IMR-90 (cell line): ENCODE results near the gene TMEM259. TPM values are rescaled to one million over a fixed set of nuclear protein-coding genes. Genes with fewer than 3 reads are reported as not detected.
"Not testable (repeated sequence)": the region's sequence is repeated elsewhere in the genome, so short reads cannot be mapped to it uniquely, and the experiment has no call there.

Experiments used
- ATAC-seq: fragments of 200-7000 bp; cut with Tn5 transposase; 2 replicates; pipeline ENCODE4 v1.9.1; 2020; ENCODE audit warnings: low read depth, mild to moderate bottlenecking, moderate library complexity
- BruUV-seq: library from RNA; stranded (reverse); fragments of 400-500 nt; replicated peaks from 2 replicates; lab custom pipeline; 2021; lab: Mats Ljungman, UMichigan
- CTCF ChIA-PET: fragments of 300-600 bp; formaldehyde crosslinking; extraction: SDS; loops from one replicate; lab custom pipeline; 2021; ENCODE audit warnings: antibody characterized with exemption; lab: Yijun Ruan, JAX
- POLR2A ChIA-PET: fragments of 300-600 bp; sonication (Branson Sonifier 250); formaldehyde crosslinking; loops from one replicate; lab custom pipeline; 2022; ENCODE audit warnings: antibody characterized with exemption; ENCODE audit not compliant: unreplicated experiment; lab: Charles Lee
- DNase-seq: peaks from one replicate; pipeline ENCODE4 v3.0.0; 2013
- H2AFZ ChIP-seq: replicated peaks from 2 replicates; pipeline ENCODE3; 2013; ENCODE audit warnings: low read length, mild to moderate bottlenecking; ENCODE audit not compliant: poor library complexity
- H2AK5ac ChIP-seq: 2 replicates; pipeline ENCODE4 v1.6.1; 2013; ENCODE audit warnings: low read depth, low read length, inconsistent platforms
- H2AK9ac ChIP-seq: replicated peaks from 2 replicates; pipeline ENCODE3; 2013; ENCODE audit warnings: mild to moderate bottlenecking, low read depth, low read length, moderate library complexity; ENCODE audit not compliant: poor library complexity
- H2BK120ac ChIP-seq: 2 replicates; pipeline ENCODE4 v1.6.1; 2013; ENCODE audit warnings: low read depth, low read length, inconsistent platforms
- H2BK15ac ChIP-seq: 3 replicates; pipeline ENCODE4 v1.6.1; 2013; ENCODE audit warnings: low read depth, low read length, inconsistent platforms
- H2BK20ac ChIP-seq: 2 replicates; pipeline ENCODE4 v1.6.1; 2013; ENCODE audit warnings: low read depth, mild to moderate bottlenecking, inconsistent platforms, low read length, moderate library complexity
- H2BK5ac ChIP-seq: 2 replicates; pipeline ENCODE4 v1.6.1; 2013; ENCODE audit warnings: mild to moderate bottlenecking, low read depth, low read length, inconsistent platforms; ENCODE audit not compliant: poor library complexity, severe bottlenecking
- H3K14ac ChIP-seq: replicated peaks from 2 replicates; pipeline ENCODE4 v1.6.1; 2013; ENCODE audit warnings: low read depth, low read length, inconsistent platforms
- H3K18ac ChIP-seq: 2 replicates; pipeline ENCODE4 v1.6.1; 2013; ENCODE audit warnings: low read depth, low read length, control low read depth
- H3K23ac ChIP-seq: 2 replicates; pipeline ENCODE4 v1.6.1; 2013; ENCODE audit warnings: low read depth, low read length, inconsistent platforms
- H3K27ac ChIP-seq: 2 replicates; pipeline ENCODE4 v1.5.1; 2013; ENCODE audit warnings: mild to moderate bottlenecking, control low read depth, low read length; ENCODE audit not compliant: insufficient read depth
- H3K27me3 ChIP-seq: 2 replicates; pipeline ENCODE4 v1.6.1; 2013; ENCODE audit warnings: low read length; ENCODE audit not compliant: control insufficient read depth, insufficient read depth
- H3K36me3 ChIP-seq: 2 replicates; pipeline ENCODE4 v1.6.1; 2013; ENCODE audit warnings: low read length, mixed read lengths; ENCODE audit not compliant: control insufficient read depth, insufficient read depth
- H3K4ac ChIP-seq: 2 replicates; pipeline ENCODE4 v1.6.1; 2013; ENCODE audit warnings: low read depth, low read length, inconsistent platforms
- H3K4me1 ChIP-seq: 2 replicates; pipeline ENCODE4 v1.6.1; 2013; ENCODE audit warnings: low read length, mixed read lengths; ENCODE audit not compliant: control insufficient read depth, insufficient read depth
- H3K4me2 ChIP-seq: 2 replicates; pipeline ENCODE4 v1.6.1; 2013; ENCODE audit warnings: low read depth, mild to moderate bottlenecking, control low read depth, low read length, moderate library complexity
- H3K4me3 ChIP-seq: 2 replicates; pipeline ENCODE4 v1.5.1; 2013; ENCODE audit warnings: low read depth, mild to moderate bottlenecking, control low read depth, low read length, moderate library complexity; ENCODE audit not compliant: insufficient read depth
- H3K56ac ChIP-seq: 2 replicates; pipeline ENCODE4 v1.6.1; 2013; ENCODE audit warnings: low read length, inconsistent platforms; ENCODE audit not compliant: insufficient read depth; ENCODE audit errors: extremely low read depth
- H3K79me1 ChIP-seq, 2 experiments: 2 replicates each; pipeline ENCODE4 v1.6.1; 2013; ENCODE audit warnings: low read length in 2 of 2, inconsistent platforms in 1 of 2, low read depth in 1 of 2
- H3K9ac ChIP-seq: 2 replicates; pipeline ENCODE4 v1.6.1; 2013; ENCODE audit warnings: low read depth, low read length, control low read depth
- H3K9me1 ChIP-seq: 2 replicates; pipeline ENCODE4 v1.6.1; 2013; ENCODE audit warnings: low read length, inconsistent platforms; ENCODE audit not compliant: insufficient read depth
- H3K9me3 ChIP-seq: 2 replicates; pipeline ENCODE4 v1.6.1; 2013; ENCODE audit warnings: low read length; ENCODE audit not compliant: control insufficient read depth, insufficient read depth
- H4K20me1 ChIP-seq: 2 replicates; pipeline ENCODE4 v1.6.1; 2013; ENCODE audit warnings: low read length, inconsistent platforms; ENCODE audit not compliant: insufficient read depth
- H4K5ac ChIP-seq: 2 replicates; pipeline ENCODE4 v1.6.1; 2013; ENCODE audit warnings: mild to moderate bottlenecking, low read depth, low read length, control low read depth
- H4K8ac ChIP-seq, 2 experiments: 2 replicates each; pipeline ENCODE4 v1.6.1; 2013; ENCODE audit warnings: low read depth in 2 of 2, low read length in 2 of 2, control low read depth in 1 of 2, inconsistent platforms in 1 of 2
- H4K91ac ChIP-seq: 2 replicates; pipeline ENCODE4 v1.6.1; 2013; ENCODE audit warnings: low read depth, low read length, inconsistent platforms; ENCODE audit not compliant: insufficient read depth
- FOS ChIP-seq: fragments of 150-350 bp; IDR thresholded peaks from 2 replicates; pipeline ENCODE4 v1.6.1; 2016; ENCODE audit warnings: low read depth, low read length
- MAZ ChIP-seq: IDR thresholded peaks from 2 replicates; pipeline ENCODE4 v1.6.1; 2012; ENCODE audit warnings: low read depth, mild to moderate bottlenecking, low read length, improper control_type of control experiment, moderate library complexity, borderline replicate concordance
- MXI1 ChIP-seq: IDR thresholded peaks from 2 replicates; pipeline ENCODE4 v1.6.1; 2012; ENCODE audit warnings: low read depth, mild to moderate bottlenecking, low read length, moderate library complexity, borderline replicate concordance
- POLR2A ChIP-seq: IDR thresholded peaks from 2 replicates; pipeline ENCODE4 v1.6.1; 2012; ENCODE audit warnings: mild to moderate bottlenecking, low read depth, low read length
- RCOR1 ChIP-seq: IDR thresholded peaks from 2 replicates; pipeline ENCODE4 v1.6.1; 2012; ENCODE audit warnings: mild to moderate bottlenecking, low read length, improper control_type of control experiment; ENCODE audit not compliant: insufficient replicate concordance
- RFX5 ChIP-seq: IDR thresholded peaks from 2 replicates; pipeline ENCODE4 v1.8.0; 2012; ENCODE audit warnings: low read depth, mild to moderate bottlenecking, low read length, moderate library complexity
- SMC3 ChIP-seq: fragments of 150-350 bp; IDR thresholded peaks from 2 replicates; pipeline ENCODE4 v1.6.1; 2016; ENCODE audit warnings: low read depth, mild to moderate bottlenecking, antibody characterized with exemption, low read length, moderate library complexity
- WGBS, 2 experiments: methylation state at CpG; one replicate each; pipeline versions ENCODE4 v1.1.5 to v1.1.7; 2013; ENCODE audit warnings: missing lambda C conversion rate in 2 of 2; ENCODE audit not compliant: insufficient read length in 1 of 2; ENCODE audit errors: extremely low coverage in 2 of 2; 5-methylcytosine and 5-hydroxymethylcytosine counted together
- dilution Hi-C: fragments of 300-500 bp; cut with HindIII; formaldehyde crosslinking; loops from one replicate; pipeline ENCODE4 v1.14.3; 2018; ENCODE audit warnings: low sequenced_read_pairs; ENCODE audit not compliant: unreplicated experiment
- in situ Hi-C: fragments of 300-500 bp; cut with MboI; formaldehyde crosslinking; loops from 3 replicates; pipeline ENCODE4 v1.14.3; 2019; ENCODE audit warnings: low sequenced_read_pairs, inconsistent platforms, mixed read lengths
- intact Hi-C: fragments of 100-400 bp; cut with micrococcal nuclease; formaldehyde crosslinking; loops from 2 replicates; pipeline ENCODE4 v1.10.0; 2022
- polyA plus RNA-seq, 3 experiments: library from polyadenylated mRNA; depleted of rRNA; stranded (reverse); fragments of >200 nt; gene quantifications; 2 replicates each; pipeline ENCODE4 v1.2.3, GENCODE V29; 2012; ENCODE audit warnings: low replicate concordance in 1 of 3
- total RNA-seq: library from RNA; depleted of rRNA; stranded (reverse); fragments of >200 nt; gene quantifications from 2 replicates; pipeline ENCODE4 v1.2.3, GENCODE V29; 2012

The TMEM259 gene
- total and polyA plus RNA-seq, 2 of the 4 experiments (the other 2 are of a cell fraction), result 22.6 to 153 TPM

- Histone ChIP-seq H3K9me1 (peaks cover 8% of the 10 kb centered on the region; the same call in 1 of the 2 replicates), H3K9ac (peak within 1 kb of the TSS; percentile 98), H4K5ac (peak within 1 kb of the TSS; percentile 100), H3K4ac (peak within 1 kb of the TSS; percentile 99), H2BK5ac (peak within 1 kb of the TSS; percentile 98), H2AFZ (peak within 1 kb of the TSS; percentile 93), H4K8ac (peak within 1 kb of the TSS; percentile 92 to 100), H4K91ac (peak within 1 kb of the TSS; percentile 99), H3K4me3 (peak within 1 kb of the TSS; percentile 93), H3K14ac (peak within 1 kb of the TSS; percentile 97), H3K36me3 (peaks cover 19% of the 10 kb centered on the region), H2AK5ac (peak within 1 kb of the TSS; percentile 100), H3K23ac (peak within 1 kb of the TSS; percentile 95), H3K9me3 (no peaks in the 10 kb centered on the region), H3K79me1 (peaks cover 0 to 19% of the 10 kb centered on the region in 2 experiments; a peak in 3 of 4 replicates), H2AK9ac (peak within 1 kb of the TSS; percentile 100), H3K18ac (peak within 1 kb of the TSS; percentile 98), H3K27ac (peak within 1 kb of the TSS; percentile 100), H2BK20ac (peak within 1 kb of the TSS; percentile 96), H3K4me1 (peaks cover 16% of the 10 kb centered on the region), H4K20me1 (peaks cover 46% of the 10 kb centered on the region), H3K4me2 (peak within 1 kb of the TSS; percentile 92), H2BK120ac (peak within 1 kb of the TSS; percentile 99), H3K56ac (peak within 1 kb of the TSS; percentile 98), H2BK15ac (peak within 1 kb of the TSS; percentile 100), H3K27me3 (no peaks in the 10 kb centered on the region)
- intact Hi-C loops, result loop anchor here (5.0 kb wide), 1 partner anchor 76 kb away; the partner anchor contains the start of gene GPX4
- DNase-seq (peak; percentile 67), ATAC-seq (peak; percentile 80)
- CTCF ChIA-PET, result no interaction called here
- in situ Hi-C loops, result no loop called here
- 7% methylated on average over 29 of the region's 63 CpGs; no CpG with 5 or more reads in 1 of the 2 experiments for WGBS, 2 experiments
- dilution Hi-C loops, result no loop called here
- no TSS peak for BruUV-seq
- POLR2A ChIA-PET, result interaction anchor here (0.6 to 1.5 kb wide), 5 partner anchors 7 to 111 kb away, joined by 3 to 10 read pairs (median 3); partner anchors contain the start of gene ABCA7
- no peak for TF ChIP-seq FOS
- peak; percentile 87 for TF ChIP-seq MXI1
- TF ChIP-seq SMC3, result no peak
- TF ChIP-seq RFX5, result no peak
- TF ChIP-seq RCOR1, result peak; percentile 39
- peak; percentile 76 for TF ChIP-seq POLR2A
- TF ChIP-seq MAZ, result peak; percentile 33; the same call in 1 of the 2 replicates
Observed at GRCh38 chr19:1025960-1026782, 5.2 kb upstream of the TMEM259 start, which contains the start of gene CNN2. Gene CNN2 (plus strand): TSS chr19:1026608. CDS start chr19:1026662, 54 bp downstream.

DNA sequence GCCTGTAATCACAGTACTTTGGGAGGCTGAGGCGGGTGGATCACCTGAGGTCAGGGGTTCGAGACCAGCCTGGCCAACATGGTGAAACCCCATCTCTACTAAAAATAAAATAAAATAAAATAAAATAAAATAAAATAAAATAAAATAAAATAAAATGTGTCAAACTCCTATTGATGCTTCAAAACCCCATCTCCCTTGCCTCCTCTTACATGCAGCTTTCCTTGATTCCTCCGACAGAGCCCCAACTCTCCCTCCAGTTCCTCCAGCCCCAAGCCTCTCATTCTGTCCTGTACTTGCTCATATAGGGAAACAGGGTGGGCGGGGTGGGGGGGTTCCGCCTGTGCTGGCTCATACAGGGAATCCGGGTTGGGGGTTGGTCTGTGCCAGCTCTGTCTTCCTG is 4.2 kb upstream of the TMEM259 start:
- H3K79me1 ChIP-seq, result peaks cover 0 to 18% of the 10 kb centered on the region in 2 experiments; a peak in 3 of 4 replicates

More for the DNA sequence above, 4.2 kb upstream of the TMEM259 start:
- H2BK120ac ChIP-seq, H3K9ac ChIP-seq, H4K5ac ChIP-seq, dilution Hi-C loops, H3K4me3 ChIP-seq, H4K8ac ChIP-seq, in situ Hi-C loops, H2AFZ ChIP-seq, H3K27ac ChIP-seq, CTCF ChIA-PET, H3K23ac ChIP-seq, H3K9me1 ChIP-seq, POLR2A ChIA-PET, H2BK20ac ChIP-seq, H3K18ac ChIP-seq, H2BK5ac ChIP-seq, BruUV-seq, DNase-seq, H2AK5ac ChIP-seq, H4K91ac ChIP-seq, H2BK15ac ChIP-seq, H3K27me3 ChIP-seq, H3K4me2 ChIP-seq, H3K56ac ChIP-seq, ATAC-seq, H3K14ac ChIP-seq, H3K4ac ChIP-seq, H2AK9ac ChIP-seq, H3K9me3 ChIP-seq: not testable (repeated sequence)
- intact Hi-C loops, result loop anchor here (5.0 kb wide), 1 partner anchor 77 kb away; the partner anchor contains the start of gene GPX4
- peaks cover 41% of the 10 kb centered on the region for H4K20me1 ChIP-seq
- H3K4me1 ChIP-seq, result peaks cover 10% of the 10 kb centered on the region
- no CpG with 5 or more reads among the region's 6 CpGs for WGBS, 2 experiments
- H3K36me3 ChIP-seq, result peaks cover 11% of the 10 kb centered on the region
